Thoracic aorta (tissue), 2 donors: ENCODE results near the gene GAS6. TPM values are rescaled to one million over a fixed set of nuclear protein-coding genes. Genes with fewer than 3 reads are reported as not detected.

Experiments used
- ATAC-seq: fragments of 150-250 bp; one replicate; pipeline ENCODE4 v1.8.0; 2017; ENCODE audit warnings: low read depth; ENCODE audit not compliant: insufficient number of reproducible peaks, low FRiP score
- DNase-seq: peaks from one replicate; pipeline ENCODE4 v3.0.0-alpha.2; 2020; ENCODE audit warnings: low spot score
- H3K27ac ChIP-seq, 2 donors: fragments of 200-600 bp; sonication (generic); 1 replicate in 1 of 2; 2 replicates in 1 of 2; pipeline ENCODE4 v1.5.1; 2016; ENCODE audit warnings: mild to moderate bottlenecking in 2 of 2, moderate library complexity in 2 of 2
- H3K27me3 ChIP-seq: fragments of 200-600 bp; sonication (generic); replicated peaks from 2 replicates; pipeline ENCODE4 v1.6.0; 2016; ENCODE audit warnings: mild to moderate bottlenecking; ENCODE audit not compliant: insufficient read depth
- H3K36me3 ChIP-seq: fragments of 200-600 bp; sonication (generic); one replicate; pipeline ENCODE4 v1.5.1; 2016
- H3K4me1 ChIP-seq, 2 donors: fragments of 200-600 bp; sonication (generic); 1 replicate in 1 of 2; 2 replicates in 1 of 2; pipeline versions ENCODE4 v1.5.1 to v1.6.0; 2016; ENCODE audit warnings: low read depth in 2 of 2, mild to moderate bottlenecking in 1 of 2; ENCODE audit not compliant: control insufficient read depth in 1 of 2
- H3K4me3 ChIP-seq: fragments of 200-600 bp; sonication (generic); 2 replicates; pipeline ENCODE4 v1.5.1; 2016; ENCODE audit warnings: mild to moderate bottlenecking
- H3K9me3 ChIP-seq: fragments of 200-600 bp; sonication (generic); 2 replicates; pipeline ENCODE4 v1.5.1; 2016
- CTCF ChIP-seq: fragments of 200-600 bp; sonication (generic); IDR thresholded peaks from one replicate; pipeline ENCODE4 v1.5.1; 2019; ENCODE audit warnings: antibody characterized with exemption
- total RNA-seq, 2 donors: library from RNA; depleted of rRNA; stranded (reverse); fragments of >200 nt; gene quantifications; one replicate each; pipeline versions ENCODE4 v1.1.0 to v1.2.3, GENCODE V29; 2016

Gene GAS6
- total RNA-seq, 2 donors from 2014 or later = 854 to 1,319 TPM

- Histone ChIP-seq H3K27me3 (no peaks in the 10 kb centered on the region), H3K9me3 (no peaks in the 10 kb centered on the region), H3K4me3 (no peak overlapping the region), H3K27ac (no peak overlapping the region), H3K4me1 (no peaks in the 10 kb centered on the region), H3K36me3 (peaks cover 2% of the 10 kb centered on the region)
- no peak for ATAC-seq
- TF ChIP-seq CTCF = no peak
- DNase-seq = no peak
Observed at GRCh38 chr13:113771709-113772331, 92.1 kb downstream of the GAS6 start.

GRCh38 chr13:113770937-113771336 lies 92.9 kb downstream of the GAS6 start:
- H3K4me3 ChIP-seq = no peak overlapping the region
- no peak overlapping the region for H3K27ac ChIP-seq
- peaks cover 2% of the 10 kb centered on the region for H3K36me3 ChIP-seq
- H3K9me3 ChIP-seq = no peaks in the 10 kb centered on the region
- ATAC-seq = no peak
- TF ChIP-seq CTCF = no peak
- DNase-seq = no peak
- no peaks in the 10 kb centered on the region for H3K27me3 ChIP-seq
- no peaks in the 10 kb centered on the region for H3K4me1 ChIP-seq

Other genes starting within 250 kb of the GAS6 start
- under 1 TPM in 1 of 2 donors, not detected in 1; 0.85 TPM for gene ATP4B, start 205.9 kb downstream of the GAS6 start, total RNA-seq
- not detected for gene GRK1, start 196.9 kb downstream of the GAS6 start, total RNA-seq
- gene TMEM255B, start 104.8 kb downstream of the GAS6 start, total RNA-seq = 10 to 100 TPM; 11.2 to 14.9 TPM
- 1 to 10 TPM; 1.1 TPM for gene C13orf46, start 110.0 kb upstream of the GAS6 start, total RNA-seq